LNCaP clone FGC (cell line): Measurements from ENCODE around the gene GPR4.

Experiments
- DNase-seq: peaks from one replicate; pipeline ENCODE4 v3.0.0-alpha.2; 2011; ENCODE audit warnings: low read depth
- H3K4me3 ChIP-seq: 2 replicates; pipeline ENCODE4 v1.5.1; 2011; ENCODE audit warnings: mild to moderate bottlenecking, low read depth, low read length, control low read depth
- CTCF ChIP-seq: IDR thresholded peaks from 2 replicates; pipeline ENCODE4 v1.5.1; 2012; ENCODE audit warnings: mild to moderate bottlenecking; ENCODE audit not compliant: control insufficient read depth, insufficient read depth; ENCODE audit errors: extremely low read depth

The GPR4 gene

GRCh38 chr19:45575216-45575615 lies 26.8 kb downstream of the GPR4 start:
- no peak for DNase-seq
- no peak for TF ChIP-seq CTCF
- H3K4me3 ChIP-seq, result no peak overlapping the region

DNA sequence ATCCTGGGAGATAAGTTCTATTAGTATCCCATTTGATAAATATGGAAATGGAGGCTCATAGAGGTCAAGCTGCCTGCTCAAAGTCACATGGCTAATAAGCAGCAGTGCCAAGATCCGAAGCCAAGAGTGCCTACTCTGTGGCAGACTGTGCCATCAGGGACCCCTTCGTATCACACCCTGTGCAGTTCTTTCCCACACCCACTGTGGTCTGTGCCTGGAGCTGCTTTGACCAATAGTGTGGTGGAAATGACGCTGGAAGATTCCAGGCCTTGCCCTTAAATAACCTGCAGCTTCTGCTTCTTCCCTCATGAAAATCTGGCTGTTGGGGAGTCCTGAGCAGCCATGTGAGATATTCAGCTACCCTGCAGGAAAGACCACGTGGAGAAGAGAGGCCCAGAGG lies 27.5 kb downstream of the GPR4 start:
- H3K4me3 ChIP-seq, result no peak overlapping the region
- no peak for DNase-seq
- no peak for TF ChIP-seq CTCF

GRCh38 chr19:45571457-45572220 lies 30.4 kb downstream of the GPR4 start:
- no peak for DNase-seq
- TF ChIP-seq CTCF, result no peak
- no peak overlapping the region for H3K4me3 ChIP-seq

- TF ChIP-seq CTCF, result peak; percentile 30; the same call in 1 of the 2 replicates
- H3K4me3 ChIP-seq, result no peak overlapping the region
- DNase-seq, result no peak
These were observed 32.2 kb downstream of the GPR4 start for GRCh38 chr19:45569619-45570421.

- DNase-seq, result no peak
- TF ChIP-seq CTCF, result no peak
- H3K4me3 ChIP-seq, result no peak overlapping the region
These were observed 33.3 kb downstream of the GPR4 start for GRCh38 chr19:45568732-45569131.

GRCh38 chr19:45567609-45568008 lies 34.4 kb downstream of the GPR4 start:
- H3K4me3 ChIP-seq, result no peak overlapping the region
- TF ChIP-seq CTCF, result no peak
- DNase-seq, result peak; percentile 84
